ENCODE results near the gene CSNK1D.

The CSNK1D gene

GRCh38 chr17:82202981-82203380 is 70.5 kb downstream of the CSNK1D start:
- no peak for TF ChIP-seq CTCF (conservative IDR thresholded peaks at IDR 0.05; ENCODE audit: low read length)
- DNase-seq (ENCODE audit: low read depth), result no peak
- no peak overlapping the region for H3K4me3 ChIP-seq (ENCODE audit: low read length)

GRCh38 chr17:82201498-82201910 is 72.0 kb downstream of the CSNK1D start:
- DNase-seq (ENCODE audit: low read depth), result no peak
- no peak overlapping the region for H3K4me3 ChIP-seq (ENCODE audit: low read length)
- no peak for TF ChIP-seq CTCF (conservative IDR thresholded peaks at IDR 0.05; ENCODE audit: low read length)

GRCh38 chr17:82200743-82201497 is 72.6 kb downstream of the CSNK1D start:
- H3K4me3 ChIP-seq (ENCODE audit: low read length), result no peak overlapping the region
- no peak for TF ChIP-seq CTCF (conservative IDR thresholded peaks at IDR 0.05; ENCODE audit: low read length)
- DNase-seq (ENCODE audit: low read depth), result no peak

- DNase-seq (ENCODE audit: low read depth), result no peak
- no peak for TF ChIP-seq CTCF (conservative IDR thresholded peaks at IDR 0.05; ENCODE audit: low read length)
- no peak overlapping the region for H3K4me3 ChIP-seq (ENCODE audit: low read length)
These were observed 73.4 kb downstream of the CSNK1D start for GRCh38 chr17:82200135-82200534.

- no peak overlapping the region for H3K4me3 ChIP-seq (ENCODE audit: low read length)
- no peak for TF ChIP-seq CTCF (conservative IDR thresholded peaks at IDR 0.05; ENCODE audit: low read length)
- no peak for DNase-seq (ENCODE audit: low read depth)
These were observed 74.0 kb downstream of the CSNK1D start for GRCh38 chr17:82199496-82199895.

GRCh38 chr17:82198092-82198491 is 75.4 kb downstream of the CSNK1D start:
- DNase-seq (ENCODE audit: low read depth), result no peak
- no peak overlapping the region for H3K4me3 ChIP-seq (ENCODE audit: low read length)
- TF ChIP-seq CTCF (conservative IDR thresholded peaks at IDR 0.05; ENCODE audit: low read length), result no peak

All from AG10803 (cell line).